Progenitor cell of endocrine pancreas (in vitro differentiated cells): ENCODE measurements around the gene SPAG7. TPM values are rescaled to one million over a fixed set of nuclear protein-coding genes. Genes with fewer than 3 reads are reported as not detected.
A peak's percentile ranks its signal among the peaks of the same experiment; 100 is the strongest.

Experiments
- DNase-seq: peaks from one replicate; pipeline ENCODE4 v3.0.0; 2021; ENCODE audit warnings: low spot score; ENCODE audit not compliant: unreplicated experiment
- H3K27ac Mint-ChIP-seq: 2 replicates; pipeline ENCODE4 v1.8.0; 2021; ENCODE audit warnings: mild to moderate bottlenecking, moderate library complexity, mixed read lengths
- H3K27me3 Mint-ChIP-seq: 2 replicates; pipeline ENCODE4 v1.8.0; 2021; ENCODE audit warnings: mixed read lengths
- H3K36me3 Mint-ChIP-seq: 2 replicates; pipeline ENCODE4 v1.8.0; 2022; ENCODE audit warnings: mixed read lengths; ENCODE audit not compliant: insufficient read depth
- H3K4me1 Mint-ChIP-seq: 2 replicates; pipeline ENCODE4 v1.8.0; 2021; ENCODE audit warnings: low read depth, mixed read lengths
- H3K4me3 Mint-ChIP-seq: 2 replicates; pipeline ENCODE4 v1.8.0; 2021; ENCODE audit warnings: low read depth, mild to moderate bottlenecking, moderate library complexity, mixed read lengths
- H3K9me3 Mint-ChIP-seq: 2 replicates; pipeline ENCODE4 v1.8.0; 2021; ENCODE audit warnings: low read depth, mixed read lengths
- CTCF ChIP-seq: fragments of 200-600 bp; sonication (generic); IDR thresholded peaks from one replicate; pipeline ENCODE4 v1.5.0; 2021; ENCODE audit warnings: antibody characterized with exemption, mild to moderate bottlenecking; ENCODE audit not compliant: unreplicated experiment
- total RNA-seq: library from RNA; stranded (reverse); gene quantifications from 2 replicates; pipeline ENCODE4 v1.2.1, GENCODE V29; 2021

Gene SPAG7
- total RNA-seq, 1 donor from 2014 or later: 71.4 TPM

- Mint-ChIP-seq H3K36me3 (peaks cover 24% of the 10 kb centered on the region), H3K27ac (no peak overlapping the region), H3K9me3 (no peaks in the 10 kb centered on the region), H3K4me3 (peak overlapping the region; percentile 87), H3K27me3 (peaks cover 1% of the 10 kb centered on the region), H3K4me1 (peaks cover 13% of the 10 kb centered on the region)
- TF ChIP-seq CTCF: no peak
- no peak for DNase-seq
These were observed 32.6 kb upstream of the SPAG7 start for GRCh38 chr17:5000237-5000639.

DNA sequence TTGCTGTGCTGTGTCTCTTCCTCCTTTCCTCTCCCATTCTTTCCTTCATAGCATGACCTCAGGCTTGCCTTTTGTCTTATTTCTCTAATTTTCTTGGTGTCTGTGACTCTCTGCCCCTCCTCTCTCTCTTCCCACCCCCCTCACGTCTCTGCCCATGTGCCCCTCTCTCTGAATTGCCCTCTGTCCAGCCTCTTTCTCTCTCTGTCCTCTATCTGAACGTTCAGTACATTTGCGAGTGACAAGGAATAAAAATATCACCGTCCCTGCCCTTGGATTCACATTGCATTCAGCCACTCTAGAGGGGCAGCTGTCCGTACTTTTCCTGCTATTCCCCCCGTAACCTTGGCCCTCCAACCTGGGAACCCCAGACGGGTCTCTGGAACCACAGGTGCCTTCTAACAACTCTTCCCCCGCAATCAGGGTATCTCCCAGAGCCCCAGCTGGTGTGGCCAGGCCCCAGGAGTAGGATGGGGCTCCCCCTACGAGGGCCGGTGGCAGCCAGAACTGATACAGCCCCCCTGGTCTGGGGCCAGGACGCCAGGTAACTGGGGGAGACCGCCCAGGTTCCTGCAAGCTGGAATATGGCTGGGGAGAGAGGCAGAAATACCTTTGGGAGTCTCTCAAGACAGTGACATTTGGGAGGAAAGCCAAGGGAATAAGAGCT, 31.9 kb upstream of the SPAG7 start:
- TF ChIP-seq CTCF: no peak

DNA sequence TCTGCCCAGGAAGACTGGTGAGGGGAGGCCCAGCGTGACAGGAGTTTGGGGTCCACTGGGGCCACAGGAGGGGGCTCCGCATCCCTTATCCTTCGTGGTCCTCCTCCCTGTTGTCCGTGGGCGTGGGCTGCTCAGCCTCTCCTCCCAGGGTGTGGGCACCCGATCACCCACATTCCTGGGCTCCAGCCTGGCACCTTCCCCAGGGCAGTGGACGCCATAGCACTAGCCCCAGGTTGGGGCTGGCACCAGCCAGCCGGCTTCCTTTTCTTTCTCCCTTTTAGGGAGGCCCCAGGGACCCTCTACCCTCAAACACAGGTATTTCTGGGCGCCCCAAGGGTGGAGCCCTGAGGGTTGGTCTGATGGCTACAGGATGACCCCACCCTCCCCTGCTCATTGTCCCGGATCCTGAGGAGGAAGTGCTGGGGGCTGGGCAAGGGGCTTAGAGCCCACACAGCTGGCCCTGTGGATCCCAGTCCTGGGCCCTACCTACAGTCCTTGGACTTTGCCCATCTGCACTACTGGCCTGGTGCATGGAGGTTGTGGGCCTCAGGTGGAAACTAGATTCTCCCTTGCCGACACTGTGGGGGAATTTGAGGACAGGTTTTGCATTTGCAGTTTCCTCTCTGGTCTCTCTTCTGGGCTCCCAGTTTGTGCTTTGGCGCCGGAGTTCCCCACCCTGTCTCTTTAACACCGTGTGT, 31.3 kb upstream of the SPAG7 start:
- Mint-ChIP-seq H3K27me3 (peaks cover 8% of the 10 kb centered on the region), H3K4me3 (peak overlapping the region; percentile 87), H3K27ac (peak overlapping the region; percentile 10), H3K4me1 (peaks cover 13% of the 10 kb centered on the region), H3K36me3 (peaks cover 12% of the 10 kb centered on the region), H3K9me3 (no peaks in the 10 kb centered on the region)
- no peak for TF ChIP-seq CTCF
- DNase-seq: no peak

More for the DNA sequence above, 31.9 kb upstream of the SPAG7 start:
- H3K36me3 Mint-ChIP-seq: peaks cover 18% of the 10 kb centered on the region
- DNase-seq: no peak
- peaks cover 8% of the 10 kb centered on the region for H3K27me3 Mint-ChIP-seq
- H3K9me3 Mint-ChIP-seq: no peaks in the 10 kb centered on the region
- peak overlapping the region; percentile 87 for H3K4me3 Mint-ChIP-seq
- H3K4me1 Mint-ChIP-seq: peaks cover 13% of the 10 kb centered on the region
- peak overlapping the region; percentile 10 for H3K27ac Mint-ChIP-seq

DNA sequence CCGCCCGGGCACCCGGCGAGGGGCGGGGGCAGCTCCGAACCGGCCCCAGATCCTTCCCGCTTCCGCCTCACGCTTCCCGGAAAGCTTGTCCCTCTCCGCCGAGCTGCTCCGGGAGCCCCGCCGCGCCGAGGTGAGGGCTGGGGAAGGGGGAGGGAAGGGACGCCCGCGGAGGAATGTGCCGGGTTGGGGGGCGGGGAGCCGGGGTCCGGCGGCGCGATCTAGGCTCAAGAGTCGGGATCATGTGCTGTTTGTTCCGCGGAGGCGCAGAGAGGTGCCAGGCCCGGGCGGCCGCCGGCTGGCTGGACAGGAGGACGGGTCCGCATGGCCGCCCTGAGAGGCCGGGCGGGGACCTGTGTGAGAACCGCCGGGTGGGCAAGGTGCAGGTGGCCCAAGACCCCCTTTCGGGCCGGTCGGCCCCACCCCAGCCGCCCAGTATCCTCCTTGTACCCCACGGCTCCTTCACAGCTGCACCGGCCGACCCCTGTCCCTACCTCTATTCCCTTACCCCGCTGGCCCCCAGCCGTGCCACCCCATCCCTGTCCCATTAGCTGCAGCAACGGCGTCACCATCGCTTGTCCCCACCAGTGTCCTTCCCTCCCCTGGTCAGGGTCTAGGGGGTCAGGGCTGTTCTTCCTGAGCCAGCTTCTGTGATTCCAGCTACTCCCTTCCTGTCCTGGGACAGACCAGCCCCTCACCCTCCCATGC, 30.6 kb upstream of the SPAG7 start:
- TF ChIP-seq CTCF: no peak
- H3K9me3 Mint-ChIP-seq: no peaks in the 10 kb centered on the region
- peaks cover 9% of the 10 kb centered on the region for H3K36me3 Mint-ChIP-seq
- H3K4me1 Mint-ChIP-seq: peaks cover 13% of the 10 kb centered on the region
- H3K27ac Mint-ChIP-seq: no peak overlapping the region
- peak; percentile 64 for DNase-seq
- H3K27me3 Mint-ChIP-seq: peaks cover 8% of the 10 kb centered on the region
- H3K4me3 Mint-ChIP-seq: peak overlapping the region; percentile 87

GRCh38 chr17:4997302-4998026, 29.8 kb upstream of the SPAG7 start, which contains the start of the genes INCA1 and KIF1C:
Gene INCA1 (minus strand): TSS chr17:4997522. CDS start chr17:4994437, 3,085 bp downstream.
Gene KIF1C (plus strand): TSS chr17:4997950. CDS start chr17:5000247, 2,297 bp downstream.
- peaks cover 13% of the 10 kb centered on the region for H3K4me1 Mint-ChIP-seq
- peak within 1 kb of the TSS; percentile 91 for H3K27ac Mint-ChIP-seq

More at GRCh38 chr17:4997302-4998026, 29.8 kb upstream of the SPAG7 start, which contains the start of the genes INCA1 and KIF1C:
- peak; percentile 24 for TF ChIP-seq CTCF
- Mint-ChIP-seq H3K27me3 (peaks cover 8% of the 10 kb centered on the region), H3K36me3 (peaks cover 9% of the 10 kb centered on the region), H3K9me3 (no peaks in the 10 kb centered on the region), H3K4me3 (peak within 1 kb of the TSS; percentile 87)
- peak; percentile 86 for DNase-seq
